Measurements from ENCODE around the gene EXOC6B. TPM values are rescaled to one million over a fixed set of nuclear protein-coding genes. Genes with fewer than 3 reads are reported as not detected.

The EXOC6B gene
- total RNA-seq, 1 donor from 2014 or later: 37.4 TPM

- DNase-seq (ENCODE audit: low spot score): no peak
Measured at GRCh38 chr2:72183016-72183415, 642.8 kb downstream of the EXOC6B start.

- no peak for DNase-seq (ENCODE audit: low spot score)
Measured at GRCh38 chr2:72182547-72182946, 643.3 kb downstream of the EXOC6B start.

GRCh38 chr2:72181616-72182015, 644.2 kb downstream of the EXOC6B start:
- no peak for DNase-seq (ENCODE audit: low spot score)

- no peak for DNase-seq (ENCODE audit: low spot score)
Measured at GRCh38 chr2:72180351-72180750, 645.5 kb downstream of the EXOC6B start.

- DNase-seq (ENCODE audit: low spot score): no peak
Measured at GRCh38 chr2:72178551-72178950, 647.3 kb downstream of the EXOC6B start.

- no peak for DNase-seq (ENCODE audit: low spot score)
Measured at GRCh38 chr2:72176281-72176680, 649.6 kb downstream of the EXOC6B start.

GRCh38 chr2:72175636-72176035, 650.2 kb downstream of the EXOC6B start:
- DNase-seq (ENCODE audit: low spot score): no peak

GRCh38 chr2:72173640-72174321, 652.1 kb downstream of the EXOC6B start:
- no peak for DNase-seq (ENCODE audit: low spot score)

- DNase-seq (ENCODE audit: low spot score): no peak
Measured at GRCh38 chr2:72172478-72172877, 653.4 kb downstream of the EXOC6B start.

GRCh38 chr2:72166279-72166678, 659.6 kb downstream of the EXOC6B start:
- no peak for DNase-seq (ENCODE audit: low spot score)

GRCh38 chr2:72165792-72166191, 660.0 kb downstream of the EXOC6B start:
- no peak for DNase-seq (ENCODE audit: low spot score)

- DNase-seq (ENCODE audit: low spot score): no peak
Measured at GRCh38 chr2:72162574-72162973, 663.3 kb downstream of the EXOC6B start.

GRCh38 chr2:72159211-72159993, 666.4 kb downstream of the EXOC6B start:
- DNase-seq (ENCODE audit: low spot score): no peak

- DNase-seq (ENCODE audit: low spot score): peak; percentile 55
Measured at GRCh38 chr2:72157871-72158771, 667.7 kb downstream of the EXOC6B start.

- DNase-seq (ENCODE audit: low spot score): no peak
Measured at GRCh38 chr2:72156872-72157271, 669.0 kb downstream of the EXOC6B start.

- DNase-seq (ENCODE audit: low spot score): peak; percentile 69
Measured at GRCh38 chr2:72155737-72156136, 670.1 kb downstream of the EXOC6B start.

GRCh38 chr2:72155151-72155550, 670.7 kb downstream of the EXOC6B start:
- DNase-seq (ENCODE audit: low spot score): no peak

GRCh38 chr2:72154386-72154975, 671.4 kb downstream of the EXOC6B start:
- peak; percentile 79 for DNase-seq (ENCODE audit: low spot score)

- no peak for DNase-seq (ENCODE audit: low spot score)
Measured at GRCh38 chr2:72153924-72154323, 671.9 kb downstream of the EXOC6B start.

- peak; percentile 73 for DNase-seq (ENCODE audit: low spot score)
Measured at GRCh38 chr2:72153026-72153791, 672.6 kb downstream of the EXOC6B start.
